Measurements from ENCODE around the gene MYOM1. TPM values are rescaled to one million over a fixed set of nuclear protein-coding genes. Genes with fewer than 3 reads are reported as not detected.
A peak's percentile ranks its signal among the peaks of the same experiment; 100 is the strongest.

Gene MYOM1
- total RNA-seq, 2 donors from 2014 or later, result 0.39 to 1.1 TPM

- H3K4me3 Mint-ChIP-seq, result no peak overlapping the region
- ATAC-seq (replicated peaks in 1 of 2), result no peak
- no peaks in the 10 kb centered on the region for H3K9me3 Mint-ChIP-seq
- H3K4me1 Mint-ChIP-seq (ENCODE audit: low read depth), result peaks cover 5% of the 10 kb centered on the region
- no peaks in the 10 kb centered on the region for H3K36me3 Mint-ChIP-seq (ENCODE audit: insufficient read depth in 2 of 2)
- no peaks in the 10 kb centered on the region for H3K27me3 Mint-ChIP-seq (ENCODE audit: low read depth)
- no peak for DNase-seq
- no peak overlapping the region for H3K27ac Mint-ChIP-seq
Measured at GRCh38 chr18:3159830-3160229, 59.9 kb downstream of the MYOM1 start.

- H3K9me3 Mint-ChIP-seq, result no peaks in the 10 kb centered on the region
- ATAC-seq (replicated peaks in 1 of 2) (no peak), DNase-seq (no peak)
- H3K4me1 Mint-ChIP-seq (ENCODE audit: low read depth), result peaks cover 5% of the 10 kb centered on the region
- no peaks in the 10 kb centered on the region for H3K27me3 Mint-ChIP-seq (ENCODE audit: low read depth)
- H3K27ac Mint-ChIP-seq, result no peak overlapping the region
- no peak overlapping the region for H3K4me3 Mint-ChIP-seq
- H3K36me3 Mint-ChIP-seq (ENCODE audit: insufficient read depth in 2 of 2), result no peaks in the 10 kb centered on the region
Measured at GRCh38 chr18:3157606-3158005, 62.2 kb downstream of the MYOM1 start.

- DNase-seq, result no peak
- peaks cover under 1% of the 10 kb centered on the region for H3K4me1 Mint-ChIP-seq (ENCODE audit: low read depth)
- H3K4me3 Mint-ChIP-seq, result no peak overlapping the region
- ATAC-seq (replicated peaks in 1 of 2), result no peak
- H3K9me3 Mint-ChIP-seq, result no peaks in the 10 kb centered on the region
- H3K27me3 Mint-ChIP-seq (ENCODE audit: low read depth), result no peaks in the 10 kb centered on the region
- H3K36me3 Mint-ChIP-seq (ENCODE audit: insufficient read depth in 2 of 2), result no peaks in the 10 kb centered on the region
- H3K27ac Mint-ChIP-seq, result no peak overlapping the region
Measured at GRCh38 chr18:3157086-3157485, 62.7 kb downstream of the MYOM1 start.

GRCh38 chr18:3156325-3156640 is 63.5 kb downstream of the MYOM1 start:
- Mint-ChIP-seq H3K27me3 (ENCODE audit: low read depth) (no peaks in the 10 kb centered on the region), H3K4me1 (ENCODE audit: low read depth) (peaks cover 5% of the 10 kb centered on the region), H3K36me3 (ENCODE audit: insufficient read depth in 2 of 2) (no peaks in the 10 kb centered on the region), H3K4me3 (no peak overlapping the region), H3K27ac (no peak overlapping the region), H3K9me3 (no peaks in the 10 kb centered on the region)
- ATAC-seq (replicated peaks in 1 of 2) (no peak), DNase-seq (no peak)

GRCh38 chr18:3154214-3154613 is 65.6 kb downstream of the MYOM1 start:
- Mint-ChIP-seq H3K27me3 (ENCODE audit: low read depth) (no peaks in the 10 kb centered on the region), H3K9me3 (no peaks in the 10 kb centered on the region), H3K4me3 (no peak overlapping the region), H3K4me1 (ENCODE audit: low read depth) (peaks cover 5% of the 10 kb centered on the region), H3K27ac (no peak overlapping the region), H3K36me3 (ENCODE audit: insufficient read depth in 2 of 2) (no peaks in the 10 kb centered on the region)
- no peak for DNase-seq
- no peak for ATAC-seq (replicated peaks in 1 of 2)

- Mint-ChIP-seq H3K27me3 (ENCODE audit: low read depth) (no peaks in the 10 kb centered on the region), H3K9me3 (no peaks in the 10 kb centered on the region), H3K36me3 (ENCODE audit: insufficient read depth in 2 of 2) (no peaks in the 10 kb centered on the region), H3K4me3 (no peak overlapping the region), H3K27ac (no peak overlapping the region), H3K4me1 (ENCODE audit: low read depth) (peaks cover 5% of the 10 kb centered on the region)
- DNase-seq, result no peak
- no peak for ATAC-seq (replicated peaks in 1 of 2)
Measured at GRCh38 chr18:3153107-3153704, 66.6 kb downstream of the MYOM1 start.

- Mint-ChIP-seq H3K9me3 (no peaks in the 10 kb centered on the region), H3K4me3 (no peak overlapping the region), H3K36me3 (ENCODE audit: insufficient read depth in 2 of 2) (no peaks in the 10 kb centered on the region), H3K27me3 (ENCODE audit: low read depth) (no peaks in the 10 kb centered on the region), H3K4me1 (ENCODE audit: low read depth) (peaks cover 5% of the 10 kb centered on the region), H3K27ac (no peak overlapping the region)
- DNase-seq (no peak), ATAC-seq (replicated peaks in 1 of 2) (no peak)
Measured at GRCh38 chr18:3152294-3152693, 67.5 kb downstream of the MYOM1 start.

GRCh38 chr18:3151399-3152264 is 68.1 kb downstream of the MYOM1 start:
- ATAC-seq (replicated peaks in 1 of 2), result no peak
- H3K9me3 Mint-ChIP-seq, result no peaks in the 10 kb centered on the region
- H3K27ac Mint-ChIP-seq, result no peak overlapping the region
- peaks cover 5% of the 10 kb centered on the region for H3K4me1 Mint-ChIP-seq (ENCODE audit: low read depth)
- no peak overlapping the region for H3K4me3 Mint-ChIP-seq
- no peaks in the 10 kb centered on the region for H3K36me3 Mint-ChIP-seq (ENCODE audit: insufficient read depth in 2 of 2)
- H3K27me3 Mint-ChIP-seq (ENCODE audit: low read depth), result no peaks in the 10 kb centered on the region
- no peak for DNase-seq

GRCh38 chr18:3150688-3151087 is 69.1 kb downstream of the MYOM1 start:
- Mint-ChIP-seq H3K4me1 (ENCODE audit: low read depth) (peaks cover 5% of the 10 kb centered on the region), H3K27me3 (ENCODE audit: low read depth) (no peaks in the 10 kb centered on the region), H3K9me3 (no peaks in the 10 kb centered on the region), H3K36me3 (ENCODE audit: insufficient read depth in 2 of 2) (no peaks in the 10 kb centered on the region), H3K4me3 (no peak overlapping the region), H3K27ac (no peak overlapping the region)
- DNase-seq (no peak), ATAC-seq (replicated peaks in 1 of 2) (no peak)

GRCh38 chr18:3150274-3150673 is 69.5 kb downstream of the MYOM1 start:
- Mint-ChIP-seq H3K27me3 (ENCODE audit: low read depth) (no peaks in the 10 kb centered on the region), H3K36me3 (ENCODE audit: insufficient read depth in 2 of 2) (no peaks in the 10 kb centered on the region)
- no peak for DNase-seq

GRCh38 chr18:3148930-3149535 is 70.7 kb downstream of the MYOM1 start:
- Mint-ChIP-seq H3K4me1 (ENCODE audit: low read depth) (peaks cover 5% of the 10 kb centered on the region), H3K36me3 (ENCODE audit: insufficient read depth in 2 of 2) (no peaks in the 10 kb centered on the region), H3K9me3 (no peaks in the 10 kb centered on the region), H3K4me3 (no peak overlapping the region), H3K27me3 (ENCODE audit: low read depth) (no peaks in the 10 kb centered on the region), H3K27ac (no peak overlapping the region)
- DNase-seq, result no peak
- no peak for ATAC-seq (replicated peaks in 1 of 2)

More at GRCh38 chr18:3150274-3150673, 69.5 kb downstream of the MYOM1 start:
- Mint-ChIP-seq H3K4me3 (no peak overlapping the region), H3K27ac (no peak overlapping the region), H3K9me3 (no peaks in the 10 kb centered on the region), H3K4me1 (ENCODE audit: low read depth) (peaks cover 5% of the 10 kb centered on the region)
- ATAC-seq (replicated peaks in 1 of 2), result peak; percentile 44 to 58

- no peaks in the 10 kb centered on the region for H3K27me3 Mint-ChIP-seq (ENCODE audit: low read depth)
- H3K4me1 Mint-ChIP-seq (ENCODE audit: low read depth), result peaks cover 5% of the 10 kb centered on the region
- DNase-seq (no peak), ATAC-seq (replicated peaks in 1 of 2) (no peak)
- H3K4me3 Mint-ChIP-seq, result no peak overlapping the region
- no peaks in the 10 kb centered on the region for H3K36me3 Mint-ChIP-seq (ENCODE audit: insufficient read depth in 2 of 2)
- no peaks in the 10 kb centered on the region for H3K9me3 Mint-ChIP-seq
- no peak overlapping the region for H3K27ac Mint-ChIP-seq
Measured at GRCh38 chr18:3147935-3148554, 71.7 kb downstream of the MYOM1 start.

- Mint-ChIP-seq H3K9me3 (no peaks in the 10 kb centered on the region), H3K4me3 (no peak overlapping the region), H3K27me3 (ENCODE audit: low read depth) (no peaks in the 10 kb centered on the region), H3K36me3 (ENCODE audit: insufficient read depth in 2 of 2) (no peaks in the 10 kb centered on the region), H3K27ac (no peak overlapping the region), H3K4me1 (ENCODE audit: low read depth) (no peaks in the 10 kb centered on the region)
- no peak for DNase-seq
- no peak for ATAC-seq (replicated peaks in 1 of 2)
Measured at GRCh38 chr18:3140986-3141639, 78.7 kb downstream of the MYOM1 start.
